IMR-90 (cell line): ENCODE measurements around the gene NCF2. TPM values are rescaled to one million over a fixed set of nuclear protein-coding genes. Genes with fewer than 3 reads are reported as not detected.

Source experiments
- ATAC-seq: fragments of 200-7000 bp; cut with Tn5 transposase; 2 replicates; pipeline ENCODE4 v1.9.1; 2020; ENCODE audit warnings: low read depth, mild to moderate bottlenecking, moderate library complexity
- BruUV-seq: library from RNA; stranded (reverse); fragments of 400-500 nt; replicated peaks from 2 replicates; lab custom pipeline; 2021; lab: Mats Ljungman, UMichigan
- CTCF ChIA-PET: fragments of 300-600 bp; formaldehyde crosslinking; extraction: SDS; loops from one replicate; lab custom pipeline; 2021; ENCODE audit warnings: antibody characterized with exemption; lab: Yijun Ruan, JAX
- POLR2A ChIA-PET: fragments of 300-600 bp; sonication (Branson Sonifier 250); formaldehyde crosslinking; loops from one replicate; lab custom pipeline; 2022; ENCODE audit warnings: antibody characterized with exemption; ENCODE audit not compliant: unreplicated experiment; lab: Charles Lee
- DNase-seq: peaks from one replicate; pipeline ENCODE4 v3.0.0; 2013
- H2AFZ ChIP-seq: replicated peaks from 2 replicates; pipeline ENCODE3; 2013; ENCODE audit warnings: low read length, mild to moderate bottlenecking; ENCODE audit not compliant: poor library complexity
- H2AK5ac ChIP-seq: 2 replicates; pipeline ENCODE4 v1.6.1; 2013; ENCODE audit warnings: low read depth, low read length, inconsistent platforms
- H2AK9ac ChIP-seq: replicated peaks from 2 replicates; pipeline ENCODE3; 2013; ENCODE audit warnings: mild to moderate bottlenecking, low read depth, low read length, moderate library complexity; ENCODE audit not compliant: poor library complexity
- H2BK120ac ChIP-seq: 2 replicates; pipeline ENCODE4 v1.6.1; 2013; ENCODE audit warnings: low read depth, low read length, inconsistent platforms
- H2BK15ac ChIP-seq: 3 replicates; pipeline ENCODE4 v1.6.1; 2013; ENCODE audit warnings: low read depth, low read length, inconsistent platforms
- H2BK20ac ChIP-seq: 2 replicates; pipeline ENCODE4 v1.6.1; 2013; ENCODE audit warnings: low read depth, mild to moderate bottlenecking, inconsistent platforms, low read length, moderate library complexity
- H2BK5ac ChIP-seq: 2 replicates; pipeline ENCODE4 v1.6.1; 2013; ENCODE audit warnings: mild to moderate bottlenecking, low read depth, low read length, inconsistent platforms; ENCODE audit not compliant: poor library complexity, severe bottlenecking
- H3K14ac ChIP-seq: replicated peaks from 2 replicates; pipeline ENCODE4 v1.6.1; 2013; ENCODE audit warnings: low read depth, low read length, inconsistent platforms
- H3K18ac ChIP-seq: 2 replicates; pipeline ENCODE4 v1.6.1; 2013; ENCODE audit warnings: low read depth, low read length, control low read depth
- H3K23ac ChIP-seq: 2 replicates; pipeline ENCODE4 v1.6.1; 2013; ENCODE audit warnings: low read depth, low read length, inconsistent platforms
- H3K27ac ChIP-seq: 2 replicates; pipeline ENCODE4 v1.5.1; 2013; ENCODE audit warnings: mild to moderate bottlenecking, control low read depth, low read length; ENCODE audit not compliant: insufficient read depth
- H3K27me3 ChIP-seq: 2 replicates; pipeline ENCODE4 v1.6.1; 2013; ENCODE audit warnings: low read length; ENCODE audit not compliant: control insufficient read depth, insufficient read depth
- H3K36me3 ChIP-seq: 2 replicates; pipeline ENCODE4 v1.6.1; 2013; ENCODE audit warnings: low read length, mixed read lengths; ENCODE audit not compliant: control insufficient read depth, insufficient read depth
- H3K4ac ChIP-seq: 2 replicates; pipeline ENCODE4 v1.6.1; 2013; ENCODE audit warnings: low read depth, low read length, inconsistent platforms
- H3K4me1 ChIP-seq: 2 replicates; pipeline ENCODE4 v1.6.1; 2013; ENCODE audit warnings: low read length, mixed read lengths; ENCODE audit not compliant: control insufficient read depth, insufficient read depth
- H3K4me2 ChIP-seq: 2 replicates; pipeline ENCODE4 v1.6.1; 2013; ENCODE audit warnings: low read depth, mild to moderate bottlenecking, control low read depth, low read length, moderate library complexity
- H3K4me3 ChIP-seq: 2 replicates; pipeline ENCODE4 v1.5.1; 2013; ENCODE audit warnings: low read depth, mild to moderate bottlenecking, control low read depth, low read length, moderate library complexity; ENCODE audit not compliant: insufficient read depth
- H3K56ac ChIP-seq: 2 replicates; pipeline ENCODE4 v1.6.1; 2013; ENCODE audit warnings: low read length, inconsistent platforms; ENCODE audit not compliant: insufficient read depth; ENCODE audit errors: extremely low read depth
- H3K79me1 ChIP-seq, 2 experiments: 2 replicates each; pipeline ENCODE4 v1.6.1; 2013; ENCODE audit warnings: low read length in 2 of 2, inconsistent platforms in 1 of 2, low read depth in 1 of 2
- H3K9ac ChIP-seq: 2 replicates; pipeline ENCODE4 v1.6.1; 2013; ENCODE audit warnings: low read depth, low read length, control low read depth
- H3K9me1 ChIP-seq: 2 replicates; pipeline ENCODE4 v1.6.1; 2013; ENCODE audit warnings: low read length, inconsistent platforms; ENCODE audit not compliant: insufficient read depth
- H3K9me3 ChIP-seq: 2 replicates; pipeline ENCODE4 v1.6.1; 2013; ENCODE audit warnings: low read length; ENCODE audit not compliant: control insufficient read depth, insufficient read depth
- H4K20me1 ChIP-seq: 2 replicates; pipeline ENCODE4 v1.6.1; 2013; ENCODE audit warnings: low read length, inconsistent platforms; ENCODE audit not compliant: insufficient read depth
- H4K5ac ChIP-seq: 2 replicates; pipeline ENCODE4 v1.6.1; 2013; ENCODE audit warnings: mild to moderate bottlenecking, low read depth, low read length, control low read depth
- H4K8ac ChIP-seq, 2 experiments: 2 replicates each; pipeline ENCODE4 v1.6.1; 2013; ENCODE audit warnings: low read depth in 2 of 2, low read length in 2 of 2, control low read depth in 1 of 2, inconsistent platforms in 1 of 2
- H4K91ac ChIP-seq: 2 replicates; pipeline ENCODE4 v1.6.1; 2013; ENCODE audit warnings: low read depth, low read length, inconsistent platforms; ENCODE audit not compliant: insufficient read depth
- BHLHE40 ChIP-seq: fragments of 150-350 bp; IDR thresholded peaks from 2 replicates; pipeline ENCODE4 v1.6.1; 2016; ENCODE audit warnings: mild to moderate bottlenecking, low read depth, low read length
- CEBPB ChIP-seq: IDR thresholded peaks from 2 replicates; pipeline ENCODE4 v1.6.1; 2012; ENCODE audit warnings: low read depth, low read length, improper control_type of control experiment
- CHD1 ChIP-seq: IDR thresholded peaks from 2 replicates; pipeline ENCODE4 v1.6.1; 2012; ENCODE audit warnings: low read depth, low read length, improper control_type of control experiment
- FOS ChIP-seq: fragments of 150-350 bp; IDR thresholded peaks from 2 replicates; pipeline ENCODE4 v1.6.1; 2016; ENCODE audit warnings: low read depth, low read length
- MAFK ChIP-seq: IDR thresholded peaks from 2 replicates; pipeline ENCODE4 v1.6.1; 2012; ENCODE audit warnings: low read depth, low read length, improper control_type of control experiment
- MAZ ChIP-seq: IDR thresholded peaks from 2 replicates; pipeline ENCODE4 v1.6.1; 2012; ENCODE audit warnings: low read depth, mild to moderate bottlenecking, low read length, improper control_type of control experiment, moderate library complexity, borderline replicate concordance
- MXI1 ChIP-seq: IDR thresholded peaks from 2 replicates; pipeline ENCODE4 v1.6.1; 2012; ENCODE audit warnings: low read depth, mild to moderate bottlenecking, low read length, moderate library complexity, borderline replicate concordance
- NFE2L2 ChIP-seq: fragments of 150-350 bp; IDR thresholded peaks from 2 replicates; pipeline ENCODE4 v1.6.1; 2016; ENCODE audit warnings: low read depth, mild to moderate bottlenecking, low read length
- POLR2A ChIP-seq: IDR thresholded peaks from 2 replicates; pipeline ENCODE4 v1.6.1; 2012; ENCODE audit warnings: mild to moderate bottlenecking, low read depth, low read length
- RAD21 ChIP-seq: IDR thresholded peaks from 2 replicates; pipeline ENCODE4 v1.6.1; 2012; ENCODE audit warnings: low read length, improper control_type of control experiment
- RCOR1 ChIP-seq: IDR thresholded peaks from 2 replicates; pipeline ENCODE4 v1.6.1; 2012; ENCODE audit warnings: mild to moderate bottlenecking, low read length, improper control_type of control experiment; ENCODE audit not compliant: insufficient replicate concordance
- RFX5 ChIP-seq: IDR thresholded peaks from 2 replicates; pipeline ENCODE4 v1.8.0; 2012; ENCODE audit warnings: low read depth, mild to moderate bottlenecking, low read length, moderate library complexity
- SMC3 ChIP-seq: fragments of 150-350 bp; IDR thresholded peaks from 2 replicates; pipeline ENCODE4 v1.6.1; 2016; ENCODE audit warnings: low read depth, mild to moderate bottlenecking, antibody characterized with exemption, low read length, moderate library complexity
- USF2 ChIP-seq: fragments of 150-350 bp; IDR thresholded peaks from 2 replicates; pipeline ENCODE4 v1.6.1; 2017; ENCODE audit warnings: mild to moderate bottlenecking, antibody characterized with exemption, low read length, low read depth
- WGBS, 2 experiments: methylation state at CpG; one replicate each; pipeline versions ENCODE4 v1.1.5 to v1.1.7; 2013; ENCODE audit warnings: missing lambda C conversion rate in 2 of 2; ENCODE audit not compliant: insufficient read length in 1 of 2; ENCODE audit errors: extremely low coverage in 2 of 2; 5-methylcytosine and 5-hydroxymethylcytosine counted together
- dilution Hi-C: fragments of 300-500 bp; cut with HindIII; formaldehyde crosslinking; loops from one replicate; pipeline ENCODE4 v1.14.3; 2018; ENCODE audit warnings: low sequenced_read_pairs; ENCODE audit not compliant: unreplicated experiment
- in situ Hi-C: fragments of 300-500 bp; cut with MboI; formaldehyde crosslinking; loops from 3 replicates; pipeline ENCODE4 v1.14.3; 2019; ENCODE audit warnings: low sequenced_read_pairs, inconsistent platforms, mixed read lengths
- intact Hi-C: fragments of 100-400 bp; cut with micrococcal nuclease; formaldehyde crosslinking; loops from 2 replicates; pipeline ENCODE4 v1.10.0; 2022
- polyA plus RNA-seq, 3 experiments: library from polyadenylated mRNA; depleted of rRNA; stranded (reverse); fragments of >200 nt; gene quantifications; 2 replicates each; pipeline ENCODE4 v1.2.3, GENCODE V29; 2012; ENCODE audit warnings: low replicate concordance in 1 of 3
- total RNA-seq: library from RNA; depleted of rRNA; stranded (reverse); fragments of >200 nt; gene quantifications from 2 replicates; pipeline ENCODE4 v1.2.3, GENCODE V29; 2012
- TF ChIP-seq, protein P1 (sequence below): fragments of 150-350 bp; IDR thresholded peaks from 2 replicates; pipeline ENCODE4 v1.6.1; 2016; ENCODE audit warnings: low read depth, mild to moderate bottlenecking, low read length, moderate library complexity, borderline replicate concordance
- TF ChIP-seq, protein P2 (sequence below): conservative IDR thresholded peaks from 2 replicates; pipeline ENCODE4 v1.5.1; 2012; ENCODE audit warnings: mild to moderate bottlenecking, low read depth, low read length, improper control_type of control experiment

NCF2 gene
- total and polyA plus RNA-seq, 2 of the 4 experiments (the other 2 are of a cell fraction) = 3.2 to 4.2 TPM

DNA sequence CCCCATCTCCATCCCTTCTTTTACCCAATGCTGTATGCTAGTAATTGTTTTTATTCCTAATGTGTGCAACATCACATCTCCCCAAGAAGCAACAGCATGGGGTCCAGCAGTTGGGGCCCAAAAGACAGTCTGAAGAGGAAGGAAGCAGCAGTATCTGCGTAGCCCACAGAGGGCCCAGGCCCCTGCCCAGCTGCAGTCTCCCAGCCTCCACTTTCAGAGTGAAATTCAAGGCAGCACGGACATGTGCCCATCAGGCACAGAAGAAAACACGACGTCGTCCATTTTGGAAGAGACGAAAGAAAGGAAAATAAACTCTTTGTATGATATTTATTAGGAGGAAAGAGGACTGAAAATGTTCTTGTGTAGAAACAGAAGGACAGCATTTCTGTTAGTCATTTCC is 37.4 kb downstream of the NCF2 start:
- Histone ChIP-seq H3K18ac (no peak overlapping the region), H2BK5ac (no peak overlapping the region), H3K4me1 (peaks cover 3% of the 10 kb centered on the region), H3K36me3 (peaks cover 26% of the 10 kb centered on the region), H3K27me3 (no peaks in the 10 kb centered on the region), H2AFZ (no peak overlapping the region), H4K5ac (no peak overlapping the region), H3K4me2 (no peak overlapping the region), H2AK5ac (no peak overlapping the region), H2BK20ac (no peak overlapping the region), H2BK15ac (no peak overlapping the region), H4K91ac (no peak overlapping the region), H4K8ac (no peak overlapping the region), H4K20me1 (no peaks in the 10 kb centered on the region), H3K4me3 (no peak overlapping the region), H3K79me1 (no peaks in the 10 kb centered on the region; a peak in 1 of 4 replicates), H3K9ac (no peak overlapping the region), H3K9me3 (no peaks in the 10 kb centered on the region), H3K14ac (no peak overlapping the region), H3K23ac (no peak overlapping the region), H2AK9ac (no peak overlapping the region), H3K56ac (no peak overlapping the region), H3K9me1 (no peaks in the 10 kb centered on the region; the same call in 1 of the 2 replicates), H3K4ac (no peak overlapping the region), H2BK120ac (no peak overlapping the region), H3K27ac (no peak overlapping the region)
- ChIA-PET CTCF (no interaction called here), POLR2A (no interaction called here)
- in situ Hi-C loops = no loop called here
- BruUV-seq = no TSS peak
- 87% methylated on average over 5 of the region's 6 CpGs; no CpG with 5 or more reads in 1 of the 2 experiments for WGBS, 2 experiments
- intact Hi-C loops = loop anchor here (5.0 kb wide), 1 partner anchor 36 kb away; no protein-coding TSS in a partner anchor
- no peak for DNase-seq
- dilution Hi-C loops = no loop called here
- TF ChIP-seq NFE2L2 = no peak
- no peak for TF ChIP-seq MXI1
- TF ChIP-seq, protein P1, sequence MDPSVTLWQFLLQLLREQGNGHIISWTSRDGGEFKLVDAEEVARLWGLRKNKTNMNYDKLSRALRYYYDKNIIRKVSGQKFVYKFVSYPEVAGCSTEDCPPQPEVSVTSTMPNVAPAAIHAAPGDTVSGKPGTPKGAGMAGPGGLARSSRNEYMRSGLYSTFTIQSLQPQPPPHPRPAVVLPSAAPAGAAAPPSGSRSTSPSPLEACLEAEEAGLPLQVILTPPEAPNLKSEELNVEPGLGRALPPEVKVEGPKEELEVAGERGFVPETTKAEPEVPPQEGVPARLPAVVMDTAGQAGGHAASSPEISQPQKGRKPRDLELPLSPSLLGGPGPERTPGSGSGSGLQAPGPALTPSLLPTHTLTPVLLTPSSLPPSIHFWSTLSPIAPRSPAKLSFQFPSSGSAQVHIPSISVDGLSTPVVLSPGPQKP = no peak
- TF ChIP-seq FOS = no peak
- no peak for TF ChIP-seq CEBPB
- no peak for TF ChIP-seq MAZ
- TF ChIP-seq MAFK = no peak
- no peak for TF ChIP-seq CHD1
- TF ChIP-seq RAD21 = no peak
- no peak for TF ChIP-seq RFX5
- TF ChIP-seq USF2 = no peak
- TF ChIP-seq BHLHE40 = no peak
- no peak for TF ChIP-seq RCOR1
- no peak for TF ChIP-seq SMC3
- TF ChIP-seq POLR2A = no peak
- TF ChIP-seq, protein P2, sequence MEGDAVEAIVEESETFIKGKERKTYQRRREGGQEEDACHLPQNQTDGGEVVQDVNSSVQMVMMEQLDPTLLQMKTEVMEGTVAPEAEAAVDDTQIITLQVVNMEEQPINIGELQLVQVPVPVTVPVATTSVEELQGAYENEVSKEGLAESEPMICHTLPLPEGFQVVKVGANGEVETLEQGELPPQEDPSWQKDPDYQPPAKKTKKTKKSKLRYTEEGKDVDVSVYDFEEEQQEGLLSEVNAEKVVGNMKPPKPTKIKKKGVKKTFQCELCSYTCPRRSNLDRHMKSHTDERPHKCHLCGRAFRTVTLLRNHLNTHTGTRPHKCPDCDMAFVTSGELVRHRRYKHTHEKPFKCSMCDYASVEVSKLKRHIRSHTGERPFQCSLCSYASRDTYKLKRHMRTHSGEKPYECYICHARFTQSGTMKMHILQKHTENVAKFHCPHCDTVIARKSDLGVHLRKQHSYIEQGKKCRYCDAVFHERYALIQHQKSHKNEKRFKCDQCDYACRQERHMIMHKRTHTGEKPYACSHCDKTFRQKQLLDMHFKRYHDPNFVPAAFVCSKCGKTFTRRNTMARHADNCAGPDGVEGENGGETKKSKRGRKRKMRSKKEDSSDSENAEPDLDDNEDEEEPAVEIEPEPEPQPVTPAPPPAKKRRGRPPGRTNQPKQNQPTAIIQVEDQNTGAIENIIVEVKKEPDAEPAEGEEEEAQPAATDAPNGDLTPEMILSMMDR = no peak
- no peak for ATAC-seq
